ENCODE measurements around the gene PRR30.

Gene PRR30

DNA sequence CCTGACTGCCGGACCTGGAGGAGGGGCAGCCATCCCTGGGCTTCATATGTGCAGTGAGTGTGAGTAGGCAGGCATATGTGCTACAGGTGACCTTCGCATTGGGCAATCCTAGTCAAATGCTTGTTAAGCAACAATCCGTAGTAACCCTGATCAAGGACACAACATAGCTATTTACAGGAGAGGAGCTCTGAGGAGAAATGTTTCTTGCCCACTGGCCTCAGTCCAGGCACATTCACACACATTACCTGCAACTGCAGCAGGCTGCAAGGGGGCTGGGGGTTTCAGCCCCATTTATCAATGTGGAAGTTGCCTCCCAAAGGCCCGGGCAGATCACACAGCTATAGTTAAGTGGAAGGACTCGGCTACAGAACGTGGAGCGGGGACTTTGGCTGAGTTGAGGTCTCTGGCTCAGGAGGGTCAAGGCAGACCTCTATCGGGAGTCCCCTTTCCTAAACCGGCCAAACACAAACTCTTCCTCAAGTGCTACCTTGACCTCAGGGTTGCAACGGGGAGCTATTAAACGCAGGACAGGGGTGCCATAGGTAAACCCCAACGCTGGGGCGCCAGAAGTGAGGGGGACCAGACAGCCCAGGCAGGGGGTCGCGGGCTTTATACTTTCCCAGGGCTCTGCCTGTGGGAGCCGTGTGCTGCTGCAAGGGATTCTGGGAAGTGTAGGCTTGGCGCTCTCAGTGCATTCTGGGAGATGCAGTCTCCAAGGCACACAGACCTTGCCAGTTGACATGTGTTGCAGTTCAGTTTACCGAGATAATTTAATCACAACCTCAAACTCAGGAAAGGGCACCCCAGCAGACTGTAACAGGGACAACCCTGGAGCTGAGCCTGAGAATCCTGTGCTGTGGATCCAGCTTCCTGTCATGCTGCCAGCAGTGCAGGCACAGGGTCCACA, 43.2 kb downstream of the PRR30 start:
- peak; percentile 66 for DNase-seq (ENCODE audit: low read depth)
- TF ChIP-seq, protein P1, sequence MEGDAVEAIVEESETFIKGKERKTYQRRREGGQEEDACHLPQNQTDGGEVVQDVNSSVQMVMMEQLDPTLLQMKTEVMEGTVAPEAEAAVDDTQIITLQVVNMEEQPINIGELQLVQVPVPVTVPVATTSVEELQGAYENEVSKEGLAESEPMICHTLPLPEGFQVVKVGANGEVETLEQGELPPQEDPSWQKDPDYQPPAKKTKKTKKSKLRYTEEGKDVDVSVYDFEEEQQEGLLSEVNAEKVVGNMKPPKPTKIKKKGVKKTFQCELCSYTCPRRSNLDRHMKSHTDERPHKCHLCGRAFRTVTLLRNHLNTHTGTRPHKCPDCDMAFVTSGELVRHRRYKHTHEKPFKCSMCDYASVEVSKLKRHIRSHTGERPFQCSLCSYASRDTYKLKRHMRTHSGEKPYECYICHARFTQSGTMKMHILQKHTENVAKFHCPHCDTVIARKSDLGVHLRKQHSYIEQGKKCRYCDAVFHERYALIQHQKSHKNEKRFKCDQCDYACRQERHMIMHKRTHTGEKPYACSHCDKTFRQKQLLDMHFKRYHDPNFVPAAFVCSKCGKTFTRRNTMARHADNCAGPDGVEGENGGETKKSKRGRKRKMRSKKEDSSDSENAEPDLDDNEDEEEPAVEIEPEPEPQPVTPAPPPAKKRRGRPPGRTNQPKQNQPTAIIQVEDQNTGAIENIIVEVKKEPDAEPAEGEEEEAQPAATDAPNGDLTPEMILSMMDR (IDR thresholded peaks at IDR 0.05; ENCODE audit: insufficient read depth, low read depth, low read length, missing control alignments): no peak
- H3K4me3 ChIP-seq (ENCODE audit: low read length): peak overlapping the region; percentile 9

DNA sequence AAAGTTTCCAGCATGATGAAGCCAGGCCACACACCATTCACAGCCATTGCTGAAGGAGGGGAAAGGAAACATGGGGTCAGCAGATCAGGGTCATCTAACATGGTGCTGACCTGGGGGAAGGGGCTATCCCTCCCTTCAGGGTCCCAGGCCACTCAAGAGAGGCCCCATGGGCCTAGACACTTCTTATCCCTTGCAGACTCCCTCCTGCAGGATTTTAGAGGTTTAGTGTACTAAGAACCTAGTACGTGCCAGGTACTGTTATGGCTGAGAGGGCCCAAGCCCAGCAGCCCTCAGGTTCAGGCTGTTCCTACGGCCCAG, 43.8 kb downstream of the PRR30 start:
- H3K4me3 ChIP-seq (ENCODE audit: low read length): no peak overlapping the region
- TF ChIP-seq, protein P1 (IDR thresholded peaks at IDR 0.05; ENCODE audit: insufficient read depth, low read depth, low read length, missing control alignments): no peak
- DNase-seq (ENCODE audit: low read depth): no peak

DNA sequence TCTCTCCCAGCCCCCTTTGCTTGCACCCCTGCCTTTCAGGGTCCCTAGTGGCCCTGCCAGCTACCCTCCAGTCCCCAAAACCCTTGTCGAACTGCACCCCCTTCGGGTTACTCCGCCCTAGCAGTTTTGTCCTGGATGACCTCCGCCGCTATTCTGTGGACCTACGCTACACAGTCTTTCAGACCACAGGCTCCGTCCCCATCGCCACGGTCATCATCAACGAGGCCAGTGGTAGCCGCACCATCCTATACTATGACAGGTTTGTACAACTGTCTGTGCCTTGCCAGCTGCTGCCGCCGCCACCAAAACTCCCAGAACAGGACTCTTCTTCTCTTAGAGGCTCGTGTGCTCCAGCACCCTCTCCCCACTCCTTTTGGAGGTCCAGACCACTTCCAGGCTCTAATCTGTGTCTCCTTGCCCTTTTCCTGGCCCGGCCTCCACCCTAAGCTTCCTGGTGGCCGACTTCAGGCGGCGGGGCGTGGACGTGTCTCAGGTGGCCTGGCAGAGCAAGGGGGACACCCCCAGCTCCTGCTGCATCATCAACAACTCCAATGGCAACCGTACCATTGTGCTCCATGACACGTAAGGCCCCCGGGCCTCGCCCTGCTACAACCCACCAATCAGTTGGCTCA, 44.7 kb downstream of the PRR30 start:
- DNase-seq (ENCODE audit: low read depth): no peak
- TF ChIP-seq, protein P1 (IDR thresholded peaks at IDR 0.05; ENCODE audit: insufficient read depth, low read depth, low read length, missing control alignments): no peak
- no peak overlapping the region for H3K4me3 ChIP-seq (ENCODE audit: low read length)

DNA sequence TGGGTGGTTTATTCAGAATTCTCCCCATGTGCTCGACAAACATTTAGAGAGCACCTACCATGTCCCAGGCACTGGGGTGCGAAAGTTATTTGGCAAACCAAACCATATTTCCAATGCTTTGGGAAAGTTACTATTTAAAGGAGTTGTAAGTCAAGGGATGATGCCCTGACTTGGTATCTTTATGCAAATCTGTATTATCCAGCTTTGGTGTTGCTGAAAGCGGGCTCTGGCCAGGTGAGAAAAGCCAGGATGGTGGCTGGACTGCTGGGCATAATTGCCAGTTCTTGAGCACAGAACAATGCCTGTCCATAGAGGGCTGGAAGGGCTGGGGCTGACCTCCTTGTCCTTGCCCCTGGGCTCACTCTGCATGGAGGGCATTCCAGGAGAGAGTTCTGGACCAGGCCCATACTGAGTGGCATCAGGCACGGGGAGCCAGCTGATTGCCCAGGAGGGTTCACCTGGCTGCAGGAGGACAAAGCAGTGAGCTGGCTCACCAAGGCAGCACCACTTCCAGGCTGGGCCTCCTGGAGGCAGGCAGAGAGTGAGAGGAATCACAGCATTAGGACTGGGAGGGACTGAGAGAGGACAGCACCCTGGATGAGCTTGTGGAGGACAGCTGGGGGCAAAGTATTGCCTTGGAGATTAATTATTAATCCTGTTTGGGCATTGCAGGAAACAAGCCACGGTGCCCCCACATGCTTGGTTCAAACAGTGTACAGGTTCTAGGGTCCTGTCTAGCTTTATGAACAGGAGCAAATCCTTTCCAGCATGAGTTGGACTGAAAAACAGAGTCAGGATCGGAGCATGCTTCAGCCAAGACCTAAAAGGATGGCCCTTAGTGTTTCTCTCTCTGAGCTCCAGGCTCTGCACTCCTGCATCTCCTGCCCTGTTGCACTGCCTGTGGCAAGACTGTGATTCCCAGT, 45.5 kb downstream of the PRR30 start:
- TF ChIP-seq, protein P1 (IDR thresholded peaks at IDR 0.05; ENCODE audit: insufficient read depth, low read depth, low read length, missing control alignments): no peak
- no peak overlapping the region for H3K4me3 ChIP-seq (ENCODE audit: low read length)
- no peak for DNase-seq (ENCODE audit: low read depth)

DNA sequence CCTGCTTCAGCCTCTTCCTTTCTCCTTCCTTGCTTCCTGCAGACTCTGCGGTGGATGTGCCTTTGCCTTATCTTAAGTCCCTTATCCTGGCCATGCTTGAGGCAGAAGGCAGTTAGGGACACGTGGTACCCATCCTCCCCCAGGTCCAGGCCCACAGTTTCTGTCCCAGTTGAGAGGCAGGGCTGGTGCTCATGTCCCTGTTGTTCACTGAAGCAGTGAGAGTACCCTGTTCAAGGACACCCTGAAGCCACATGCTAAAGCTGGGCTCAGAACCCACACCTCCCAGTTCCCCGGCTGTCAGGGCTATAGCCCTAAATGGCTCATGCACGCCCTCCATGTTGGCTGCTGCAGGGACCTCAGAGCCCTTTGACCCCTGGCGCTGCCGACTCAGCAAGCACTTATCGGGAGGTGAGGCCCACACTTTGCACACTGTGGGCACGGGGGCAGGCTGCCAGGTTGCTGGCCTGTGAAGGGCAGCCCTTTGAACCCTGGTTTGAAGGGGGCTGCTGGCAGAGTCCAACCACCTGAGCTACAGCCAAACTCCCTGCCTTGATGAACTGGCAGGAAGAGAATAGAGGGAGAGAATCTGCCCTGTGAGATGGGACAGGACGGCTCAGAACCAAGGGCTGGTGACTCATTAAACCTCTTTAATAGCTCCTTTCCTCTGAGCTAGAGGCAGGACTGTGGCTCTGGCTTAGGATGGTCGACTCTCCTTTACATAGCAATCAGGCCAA, 46.3 kb downstream of the PRR30 start:
- no peak for DNase-seq (ENCODE audit: low read depth)
- no peak overlapping the region for H3K4me3 ChIP-seq (ENCODE audit: low read length)
- TF ChIP-seq, protein P1 (IDR thresholded peaks at IDR 0.05; ENCODE audit: insufficient read depth, low read depth, low read length, missing control alignments): no peak
